Neural crest cell (in vitro differentiated cells): Measurements from ENCODE around the gene GRAMD2A. TPM values are rescaled to one million over a fixed set of nuclear protein-coding genes. Genes with fewer than 3 reads are reported as not detected.
"Not testable (repeated sequence)": the region's sequence is repeated elsewhere in the genome, so short reads cannot be mapped to it uniquely, and the experiment has no call there.

Experiments used
- DNase-seq: peaks from one replicate; pipeline ENCODE4 v3.0.0; 2021; ENCODE audit warnings: low read depth, mixed read lengths, low spot score
- H3K27ac Mint-ChIP-seq: one replicate; pipeline ENCODE4 v1.8.0; 2021; ENCODE audit warnings: mild to moderate bottlenecking, mixed read lengths; ENCODE audit not compliant: unreplicated experiment
- H3K27me3 Mint-ChIP-seq: 2 replicates; pipeline ENCODE4 v1.8.0; 2021; ENCODE audit warnings: low read depth, mild to moderate bottlenecking, mixed read lengths
- H3K36me3 Mint-ChIP-seq: 2 replicates; pipeline ENCODE4 v1.8.0; 2021; ENCODE audit warnings: low read depth, mild to moderate bottlenecking, mixed read lengths
- H3K4me1 Mint-ChIP-seq: 2 replicates; pipeline ENCODE4 v1.8.0; 2021; ENCODE audit warnings: mixed read lengths
- H3K4me3 Mint-ChIP-seq: one replicate; pipeline ENCODE4 v1.8.0; 2021; ENCODE audit warnings: mild to moderate bottlenecking, mixed read lengths
- H3K9me3 Mint-ChIP-seq: 2 replicates; pipeline ENCODE4 v1.8.0; 2021; ENCODE audit warnings: mixed read lengths
- total RNA-seq: library from RNA; stranded (reverse); gene quantifications from 2 replicates; pipeline ENCODE4 v1.2.1, GENCODE V29; 2021
- TF ChIP-seq, protein P1 (sequence below): fragments of 200-600 bp; sonication (generic); conservative IDR thresholded peaks from 2 replicates; pipeline ENCODE4 v1.5.0; 2021; ENCODE audit warnings: antibody characterized with exemption, mild to moderate bottlenecking

GRAMD2A gene
- total RNA-seq, 1 donor from 2014 or later: 0.35 TPM

DNA sequence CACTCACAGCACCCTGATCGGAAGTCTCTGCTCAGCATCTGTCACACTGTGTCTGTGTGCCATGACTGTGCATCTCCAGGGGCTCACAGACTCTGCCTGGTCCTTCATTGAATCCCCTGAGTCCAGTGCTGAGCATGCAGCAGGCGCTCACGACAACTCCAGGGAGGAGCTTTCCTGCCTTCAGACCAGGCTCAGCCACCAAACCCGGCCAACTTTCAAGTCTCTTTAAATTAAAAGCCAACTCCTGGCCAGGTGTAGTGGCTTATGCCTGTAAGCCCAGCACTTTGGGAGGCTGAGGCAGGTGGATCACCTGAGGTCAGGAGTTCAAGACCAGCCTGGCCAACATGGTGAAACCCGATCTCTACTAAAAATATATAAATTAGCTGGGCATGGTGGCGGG, 24.2 kb downstream of the GRAMD2A start:
- Mint-ChIP-seq H3K27ac (no peak overlapping the region), H3K36me3 (no peaks in the 10 kb centered on the region), H3K9me3 (no peaks in the 10 kb centered on the region), H3K4me3 (no peak overlapping the region), H3K27me3 (peaks cover 3% of the 10 kb centered on the region), H3K4me1 (peaks cover 9% of the 10 kb centered on the region)
- no peak for DNase-seq
- TF ChIP-seq, protein P1, sequence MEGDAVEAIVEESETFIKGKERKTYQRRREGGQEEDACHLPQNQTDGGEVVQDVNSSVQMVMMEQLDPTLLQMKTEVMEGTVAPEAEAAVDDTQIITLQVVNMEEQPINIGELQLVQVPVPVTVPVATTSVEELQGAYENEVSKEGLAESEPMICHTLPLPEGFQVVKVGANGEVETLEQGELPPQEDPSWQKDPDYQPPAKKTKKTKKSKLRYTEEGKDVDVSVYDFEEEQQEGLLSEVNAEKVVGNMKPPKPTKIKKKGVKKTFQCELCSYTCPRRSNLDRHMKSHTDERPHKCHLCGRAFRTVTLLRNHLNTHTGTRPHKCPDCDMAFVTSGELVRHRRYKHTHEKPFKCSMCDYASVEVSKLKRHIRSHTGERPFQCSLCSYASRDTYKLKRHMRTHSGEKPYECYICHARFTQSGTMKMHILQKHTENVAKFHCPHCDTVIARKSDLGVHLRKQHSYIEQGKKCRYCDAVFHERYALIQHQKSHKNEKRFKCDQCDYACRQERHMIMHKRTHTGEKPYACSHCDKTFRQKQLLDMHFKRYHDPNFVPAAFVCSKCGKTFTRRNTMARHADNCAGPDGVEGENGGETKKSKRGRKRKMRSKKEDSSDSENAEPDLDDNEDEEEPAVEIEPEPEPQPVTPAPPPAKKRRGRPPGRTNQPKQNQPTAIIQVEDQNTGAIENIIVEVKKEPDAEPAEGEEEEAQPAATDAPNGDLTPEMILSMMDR: no peak

DNA sequence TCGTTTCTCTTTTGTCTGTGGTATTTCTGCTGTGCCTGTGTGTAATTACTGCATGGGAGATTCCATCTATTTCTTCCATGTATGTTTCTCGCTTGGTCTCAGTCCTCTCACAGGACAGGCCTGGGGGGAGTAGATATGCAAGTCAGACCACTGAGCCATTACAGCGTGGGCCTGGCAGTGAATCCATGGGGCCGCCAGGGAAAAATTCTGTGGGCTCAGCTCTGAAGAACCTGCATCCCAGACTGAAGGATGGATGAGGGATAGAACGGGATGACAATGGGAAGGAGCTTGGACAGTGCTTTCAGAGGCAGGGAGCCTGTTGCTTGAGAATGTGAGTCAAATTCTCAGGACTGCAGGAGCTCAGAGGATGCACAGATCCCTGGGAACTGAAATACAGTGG, 24.8 kb downstream of the GRAMD2A start:
- no peaks in the 10 kb centered on the region for H3K9me3 Mint-ChIP-seq
- TF ChIP-seq, protein P1: no peak
- peaks cover 14% of the 10 kb centered on the region for H3K4me1 Mint-ChIP-seq
- no peak overlapping the region for H3K4me3 Mint-ChIP-seq
- no peak for DNase-seq
- H3K27ac Mint-ChIP-seq: no peak overlapping the region
- H3K27me3 Mint-ChIP-seq: peaks cover 3% of the 10 kb centered on the region
- H3K36me3 Mint-ChIP-seq: no peaks in the 10 kb centered on the region

DNA sequence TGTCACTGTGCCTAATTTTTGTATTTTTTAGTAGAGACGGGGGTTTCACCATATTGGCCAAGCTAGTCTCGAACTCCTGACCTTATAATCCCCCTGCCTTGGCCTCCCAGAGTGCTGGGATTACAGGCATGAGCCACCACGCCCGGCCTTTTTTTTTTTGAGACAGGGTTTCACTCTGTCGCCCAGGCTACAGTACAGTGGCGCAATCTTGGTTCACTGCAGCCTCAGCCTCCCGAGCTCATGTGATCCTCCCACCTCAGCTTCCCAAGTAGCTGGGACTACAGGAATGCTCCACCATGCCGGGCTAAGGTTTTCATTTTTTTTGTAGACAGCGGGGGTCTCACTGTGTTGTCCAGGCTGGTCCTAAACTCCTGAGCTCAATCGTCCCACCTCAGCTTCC, 25.6 kb downstream of the GRAMD2A start:
- not testable (repeated sequence) for H3K9me3 Mint-ChIP-seq, DNase-seq, H3K36me3 Mint-ChIP-seq, H3K27ac Mint-ChIP-seq, H3K4me3 Mint-ChIP-seq, H3K27me3 Mint-ChIP-seq
- H3K4me1 Mint-ChIP-seq: peaks cover 14% of the 10 kb centered on the region

DNA sequence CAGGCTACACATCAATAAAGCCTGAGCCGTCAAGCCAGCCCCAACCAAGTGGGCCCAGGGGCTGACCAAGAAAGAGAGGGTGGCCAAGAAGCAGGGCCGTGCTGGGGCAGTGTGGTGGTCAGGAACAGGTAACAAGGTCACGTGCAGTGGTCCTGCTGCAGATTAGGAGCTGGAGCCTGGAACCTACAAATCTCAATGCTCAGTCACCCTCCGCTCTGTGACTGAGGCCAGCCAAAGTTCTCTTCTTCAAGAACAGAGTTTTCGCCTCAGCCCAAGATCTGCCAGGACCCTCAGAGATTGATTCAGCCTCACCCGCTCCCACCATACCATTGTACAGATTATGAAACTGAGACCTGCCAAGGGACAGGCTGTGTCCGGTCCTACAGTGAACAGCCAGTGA, 26.9 kb downstream of the GRAMD2A start:
- no peak for DNase-seq
- Mint-ChIP-seq H3K9me3 (no peaks in the 10 kb centered on the region), H3K4me1 (peaks cover 14% of the 10 kb centered on the region), H3K27ac (no peak overlapping the region), H3K4me3 (no peak overlapping the region), H3K36me3 (no peaks in the 10 kb centered on the region), H3K27me3 (peaks cover 3% of the 10 kb centered on the region)
- TF ChIP-seq, protein P1: no peak

DNA sequence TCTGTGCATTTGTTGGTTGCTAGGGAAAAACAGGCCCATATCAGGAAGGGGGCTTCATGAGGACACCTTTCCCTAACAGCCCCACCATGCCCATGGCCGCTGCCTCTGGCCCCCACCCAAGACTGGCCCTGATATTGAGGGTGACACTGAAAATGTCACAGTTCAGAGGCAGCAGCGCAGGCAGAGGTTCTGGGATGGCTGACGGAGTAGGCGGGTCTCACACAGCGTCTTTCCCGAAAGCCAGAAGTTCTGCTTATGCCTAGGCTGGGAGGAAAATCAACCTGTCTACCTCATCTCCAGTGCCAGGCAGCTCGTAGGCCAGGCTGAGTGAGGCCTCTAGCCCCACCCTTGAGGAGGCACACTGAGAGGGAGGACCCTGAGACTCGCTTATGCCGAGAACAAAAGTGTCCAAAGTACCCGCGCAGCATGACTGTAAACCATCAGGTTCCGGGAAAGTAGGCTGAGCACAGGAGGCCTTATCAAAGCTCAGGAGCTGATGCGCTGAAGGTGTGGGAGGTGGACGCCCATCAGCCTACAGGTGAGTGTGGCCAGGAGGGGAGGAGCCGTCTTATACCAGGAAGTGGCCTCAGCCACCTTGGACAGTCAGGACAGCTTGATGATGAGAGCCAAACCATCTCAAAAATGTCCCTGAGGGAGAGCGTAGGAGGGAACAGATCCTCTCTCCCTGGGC, 27.5 kb downstream of the GRAMD2A start:
- TF ChIP-seq, protein P1: no peak
- no peaks in the 10 kb centered on the region for H3K9me3 Mint-ChIP-seq
- no peak for DNase-seq
- H3K4me3 Mint-ChIP-seq: no peak overlapping the region
- H3K4me1 Mint-ChIP-seq: peaks cover 14% of the 10 kb centered on the region
- peaks cover under 1% of the 10 kb centered on the region for H3K27me3 Mint-ChIP-seq
- no peak overlapping the region for H3K27ac Mint-ChIP-seq
- H3K36me3 Mint-ChIP-seq: no peaks in the 10 kb centered on the region

DNA sequence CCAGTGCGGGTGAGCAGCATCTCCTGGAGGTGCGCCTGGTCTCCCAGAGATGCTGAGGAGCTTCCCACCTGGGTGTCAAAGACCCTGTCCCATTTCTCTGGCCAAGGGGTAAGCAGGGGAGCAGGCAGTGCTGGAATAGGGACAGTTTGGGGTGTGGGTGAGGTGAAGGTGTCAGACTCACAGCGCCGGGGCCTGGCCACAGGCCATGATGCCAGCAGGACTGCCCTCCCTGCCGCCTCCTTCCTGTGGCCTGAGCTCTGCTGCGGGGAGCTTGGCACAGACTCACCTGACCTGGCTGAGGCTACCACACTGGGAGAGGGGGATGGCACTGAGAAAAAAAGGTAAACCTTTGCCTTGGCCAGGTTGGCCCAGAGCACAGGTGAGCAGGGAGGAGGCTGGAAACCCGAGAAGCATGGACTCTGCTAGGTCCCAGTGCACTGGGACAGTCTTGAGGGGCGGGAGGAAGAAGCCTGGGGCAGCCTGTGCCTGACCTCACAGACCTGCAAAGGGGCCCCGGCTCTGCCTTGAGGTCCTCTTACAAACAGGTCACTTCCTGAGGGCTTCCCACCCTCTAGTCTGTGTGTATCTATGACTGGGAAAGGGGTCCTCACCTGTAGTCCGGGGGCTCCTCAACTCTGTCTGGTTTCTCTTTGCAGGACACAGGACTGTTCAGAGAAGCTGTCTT, 28.2 kb downstream of the GRAMD2A start:
- TF ChIP-seq, protein P1: no peak
- Mint-ChIP-seq H3K27ac (no peak overlapping the region), H3K27me3 (no peaks in the 10 kb centered on the region), H3K4me3 (no peak overlapping the region), H3K36me3 (no peaks in the 10 kb centered on the region), H3K4me1 (peaks cover 14% of the 10 kb centered on the region), H3K9me3 (no peaks in the 10 kb centered on the region)
- no peak for DNase-seq
